HG02610 (cell line): ENCODE results near the gene SLC1A1.

Experiments
- ATAC-seq: cut with Tn5 transposase; IDR thresholded peaks from one replicate; pipeline ENCODE4 v1.9.1; 2021; ENCODE audit warnings: mild to moderate bottlenecking, moderate library complexity; ENCODE audit not compliant: unreplicated experiment

SLC1A1 gene

DNA sequence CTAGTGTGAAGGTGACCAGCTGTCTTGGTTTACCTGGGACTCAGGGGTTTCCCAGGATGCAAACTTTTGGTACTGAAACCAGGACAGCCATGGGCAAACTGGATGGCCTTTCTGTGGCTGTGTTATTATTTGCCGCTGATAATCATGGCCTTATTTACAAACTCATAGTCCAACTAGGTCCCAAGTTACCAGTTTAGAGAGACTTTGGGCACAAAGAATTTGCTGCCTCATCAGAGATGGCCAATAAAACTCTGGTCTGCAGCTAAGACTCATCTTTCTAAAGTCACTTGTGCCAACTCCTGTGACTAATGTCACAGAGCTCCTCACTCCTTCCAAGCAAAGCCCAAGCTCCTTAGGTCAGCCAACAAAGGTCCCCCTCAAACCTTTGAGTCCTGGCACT is 124.4 kb downstream of the SLC1A1 start:
- no peak for ATAC-seq

DNA sequence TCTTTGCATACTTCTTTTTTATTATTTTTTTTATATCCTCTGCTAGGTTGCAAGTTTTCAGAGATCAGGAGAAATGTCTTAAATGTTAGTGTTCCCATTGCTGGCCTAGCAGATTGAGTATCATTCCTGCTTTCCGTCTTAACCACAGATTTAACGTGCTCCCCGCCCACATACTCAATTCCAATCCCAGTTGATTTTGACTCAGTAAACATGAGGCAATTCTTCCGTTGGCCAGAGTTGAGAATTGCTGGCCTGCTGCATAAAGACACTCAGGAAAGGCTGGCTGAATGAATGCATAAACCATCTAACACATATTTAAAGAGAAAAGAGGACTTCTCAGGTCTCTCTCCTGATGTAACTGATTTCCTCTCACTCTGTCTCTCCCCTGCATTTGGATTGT is 125.0 kb downstream of the SLC1A1 start:
- ATAC-seq: no peak

DNA sequence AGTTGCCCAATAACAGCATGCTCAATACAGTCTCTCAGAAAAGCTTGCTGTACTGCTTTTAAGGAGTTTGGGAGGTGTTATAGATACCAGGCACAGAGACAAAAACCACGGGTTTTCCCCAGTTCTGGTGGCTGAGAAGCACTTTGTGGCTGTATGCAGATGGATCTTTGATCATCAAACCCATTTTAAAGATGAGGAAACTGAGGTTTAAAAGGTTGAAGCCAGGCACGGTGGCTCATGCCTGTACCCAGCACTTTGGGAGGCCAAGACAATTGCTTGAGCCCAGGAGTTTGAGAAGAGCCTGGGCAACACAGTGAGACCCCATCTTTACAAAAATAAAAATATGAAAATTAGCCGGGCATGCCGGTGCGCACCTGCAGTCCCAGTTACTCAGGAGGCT is 125.5 kb downstream of the SLC1A1 start:
- ATAC-seq: no peak

DNA sequence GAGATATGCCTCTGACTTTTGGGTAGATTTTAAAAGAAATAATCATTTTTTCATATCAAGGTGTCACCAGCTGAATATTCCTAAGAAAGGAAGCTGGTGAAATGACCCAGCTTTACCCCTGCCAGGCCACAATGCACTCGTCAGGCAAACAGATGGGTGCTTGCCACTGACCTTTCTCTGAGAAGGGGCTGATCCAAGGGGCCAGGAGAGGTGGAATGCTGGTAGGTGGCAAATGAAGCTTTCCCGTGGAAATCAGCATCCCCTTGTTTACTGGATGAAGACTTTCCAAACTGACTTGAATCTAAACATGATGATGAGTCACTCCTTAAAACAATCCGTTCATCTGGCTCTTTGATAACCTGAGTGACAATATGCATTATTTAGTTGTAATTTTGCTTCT is 127.5 kb downstream of the SLC1A1 start:
- ATAC-seq: no peak

DNA sequence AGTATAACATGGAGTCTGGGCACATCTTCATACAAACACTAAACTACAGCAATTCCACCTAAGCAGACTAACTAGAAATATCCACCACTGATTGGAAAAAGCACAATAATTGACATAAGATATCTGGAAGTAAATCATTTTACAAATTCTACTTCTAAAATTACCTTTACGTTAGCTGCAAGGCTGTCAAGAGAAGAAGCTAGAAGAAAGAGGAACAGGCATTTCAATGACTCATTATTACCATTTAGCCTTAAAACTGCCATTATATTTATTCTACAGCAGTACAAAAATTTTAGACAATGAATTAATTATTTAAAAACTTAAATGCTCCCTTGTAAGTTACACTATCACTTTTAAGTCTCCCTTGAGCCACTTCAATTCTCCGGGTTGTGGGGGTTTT is 128.4 kb downstream of the SLC1A1 start:
- ATAC-seq: no peak

DNA sequence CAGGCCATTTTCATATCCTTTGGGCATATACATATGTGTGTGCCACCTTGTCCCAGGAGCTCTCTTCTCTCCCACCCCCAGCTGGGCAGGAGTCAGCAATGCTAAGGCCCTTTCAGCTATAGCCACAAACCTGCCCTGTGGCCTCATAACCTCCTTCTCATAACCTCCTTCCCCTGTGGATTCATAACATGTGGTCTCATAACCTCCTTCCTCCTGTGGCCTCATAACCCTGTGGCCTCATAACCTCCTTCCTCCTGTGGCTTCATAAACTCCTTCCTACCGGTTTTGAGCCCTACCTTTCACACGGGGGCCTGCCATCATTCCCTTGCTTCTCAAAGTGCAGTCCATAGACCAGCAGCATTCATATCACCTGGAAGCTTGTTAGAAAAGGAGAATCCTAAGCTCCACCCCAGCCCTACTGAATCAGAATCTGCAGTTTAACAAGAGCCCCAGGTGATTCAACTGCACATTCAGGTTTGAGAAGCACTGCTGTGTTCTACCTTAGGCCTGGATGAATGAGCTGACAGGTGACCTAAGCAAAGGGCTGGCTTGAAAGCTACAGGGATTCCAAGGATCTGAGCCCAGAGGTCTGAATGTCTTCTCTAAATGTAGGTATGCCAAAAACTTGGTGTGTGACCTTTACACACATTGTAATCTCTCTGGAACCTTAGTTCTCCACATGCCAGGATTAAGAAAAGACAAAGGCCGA is 129.9 kb downstream of the SLC1A1 start:
- ATAC-seq: no peak

DNA sequence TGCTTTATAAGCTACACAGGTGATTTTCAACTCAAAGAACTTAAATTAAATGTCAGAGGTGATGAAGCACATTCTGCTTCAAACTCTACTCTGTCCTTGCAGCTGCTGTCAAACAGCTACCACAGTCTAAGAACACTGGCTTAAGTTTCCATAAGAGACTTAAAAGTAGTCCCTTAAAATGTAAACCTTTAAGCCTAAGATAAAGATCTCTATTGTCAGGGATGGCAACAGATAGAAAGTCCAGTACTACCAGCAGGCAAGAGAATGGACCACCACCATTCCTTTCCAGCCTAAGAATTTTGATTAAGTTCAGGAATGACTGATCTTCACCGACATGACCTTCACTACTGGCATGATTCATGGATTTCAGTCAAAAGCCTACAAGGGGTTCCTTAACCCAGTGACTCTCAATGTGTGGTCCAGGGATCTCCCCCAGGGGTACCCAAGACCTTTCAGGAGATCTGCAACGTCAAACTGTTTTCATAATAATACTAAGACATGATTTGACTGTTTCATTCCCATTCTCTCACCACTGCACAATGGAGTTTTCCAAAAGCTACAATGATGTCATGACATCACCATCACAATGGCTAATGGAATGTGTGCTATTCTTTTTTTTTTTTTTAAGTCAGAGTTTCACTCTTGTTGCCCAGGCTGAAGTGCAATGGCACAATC is 130.8 kb downstream of the SLC1A1 start:
- no peak for ATAC-seq

DNA sequence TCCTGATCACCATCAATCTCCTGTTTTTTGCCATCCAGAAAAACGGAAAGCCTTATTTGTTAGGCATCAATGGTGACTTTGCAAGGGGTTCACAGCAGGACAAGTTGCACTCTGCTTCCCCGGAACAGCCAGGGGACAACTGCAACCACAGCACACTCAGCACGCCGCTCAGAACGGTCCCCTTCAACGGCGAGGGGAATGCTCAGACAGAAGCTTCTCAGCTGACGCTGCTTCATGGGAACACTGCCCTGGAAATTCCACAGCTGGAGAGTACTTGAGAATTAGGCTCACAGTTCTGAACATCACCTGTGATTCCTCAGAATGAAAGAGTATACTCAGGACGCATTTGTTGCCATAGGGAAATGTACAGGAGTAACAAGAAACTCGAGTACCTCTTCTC is 131.7 kb downstream of the SLC1A1 start:
- ATAC-seq: no peak

DNA sequence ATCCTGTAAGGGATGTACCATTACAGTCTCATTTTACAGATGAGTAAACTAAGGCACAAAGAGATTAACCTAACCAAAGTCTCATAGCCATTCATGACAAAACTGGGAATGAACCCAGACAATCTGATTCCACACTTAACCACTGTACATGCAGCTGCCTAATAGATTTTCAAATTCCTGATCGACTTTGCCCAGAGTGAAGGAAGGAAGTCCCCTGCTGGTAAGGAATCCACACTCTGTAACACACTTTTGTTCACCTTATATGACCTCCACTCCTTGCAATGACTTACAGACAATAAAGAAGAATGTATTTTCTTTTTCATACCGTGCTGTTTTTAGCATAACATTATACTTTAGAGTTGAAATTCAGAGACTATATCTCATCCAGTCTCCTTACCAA is 140.6 kb downstream of the SLC1A1 start:
- ATAC-seq: no peak
